Vagina (tissue), 2 donors: ENCODE results near the gene VWC2L.

Experiments used
- POLR2A ChIP-seq, 2 donors: fragments of 450-650 bp; IDR thresholded peaks; one replicate each; pipeline ENCODE4 v1.6.1; 2017; ENCODE audit warnings: antibody characterized with exemption in 2 of 2, mild to moderate bottlenecking in 2 of 2, moderate library complexity in 2 of 2
- POLR2AphosphoS5 ChIP-seq, 2 donors: sonication (generic); formaldehyde crosslinking; IDR thresholded peaks; one replicate each; pipeline ENCODE4 v1.9.0; 2017; ENCODE audit warnings: antibody characterized with exemption in 2 of 2, mild to moderate bottlenecking in 2 of 2, low read depth in 1 of 2; ENCODE audit not compliant: insufficient read depth in 1 of 2
- TF ChIP-seq, protein P1 (sequence below), 3 experiments: fragments of 450-650 bp in 2 of 3; fragments of 200-600 bp in 1 of 3; sonication (generic) in 1 of 3; IDR thresholded peaks; one replicate each; pipeline ENCODE4 v1.5.1; 2017 to 2019; ENCODE audit warnings: antibody characterized with exemption in 3 of 3, mild to moderate bottlenecking in 2 of 3, moderate library complexity in 2 of 3

DNA sequence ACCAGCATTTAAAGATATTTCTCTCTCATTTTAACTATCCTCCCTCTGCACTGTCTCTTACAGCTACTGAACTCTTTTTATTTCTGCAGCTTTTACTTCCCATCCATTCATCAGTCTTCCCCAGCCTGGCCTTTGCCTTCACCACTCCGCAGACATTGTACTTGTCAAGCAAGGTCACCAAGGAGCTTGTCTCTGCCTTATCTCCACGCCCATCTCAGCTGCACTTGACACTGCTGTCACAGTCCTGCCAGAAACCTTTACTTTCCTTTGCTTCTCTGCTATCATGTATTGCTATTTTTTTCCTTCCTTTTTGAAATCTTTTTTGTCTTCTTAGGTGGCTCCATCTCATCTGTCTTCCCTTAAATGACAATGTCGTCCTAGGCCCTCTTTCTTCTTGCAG is 147.0 kb downstream of the VWC2L start:
- TF ChIP-seq, protein P1, sequence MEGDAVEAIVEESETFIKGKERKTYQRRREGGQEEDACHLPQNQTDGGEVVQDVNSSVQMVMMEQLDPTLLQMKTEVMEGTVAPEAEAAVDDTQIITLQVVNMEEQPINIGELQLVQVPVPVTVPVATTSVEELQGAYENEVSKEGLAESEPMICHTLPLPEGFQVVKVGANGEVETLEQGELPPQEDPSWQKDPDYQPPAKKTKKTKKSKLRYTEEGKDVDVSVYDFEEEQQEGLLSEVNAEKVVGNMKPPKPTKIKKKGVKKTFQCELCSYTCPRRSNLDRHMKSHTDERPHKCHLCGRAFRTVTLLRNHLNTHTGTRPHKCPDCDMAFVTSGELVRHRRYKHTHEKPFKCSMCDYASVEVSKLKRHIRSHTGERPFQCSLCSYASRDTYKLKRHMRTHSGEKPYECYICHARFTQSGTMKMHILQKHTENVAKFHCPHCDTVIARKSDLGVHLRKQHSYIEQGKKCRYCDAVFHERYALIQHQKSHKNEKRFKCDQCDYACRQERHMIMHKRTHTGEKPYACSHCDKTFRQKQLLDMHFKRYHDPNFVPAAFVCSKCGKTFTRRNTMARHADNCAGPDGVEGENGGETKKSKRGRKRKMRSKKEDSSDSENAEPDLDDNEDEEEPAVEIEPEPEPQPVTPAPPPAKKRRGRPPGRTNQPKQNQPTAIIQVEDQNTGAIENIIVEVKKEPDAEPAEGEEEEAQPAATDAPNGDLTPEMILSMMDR (IDR thresholded peaks at IDR 0.05): no peak
- TF ChIP-seq POLR2AphosphoS5 (IDR thresholded peaks at IDR 0.05; ENCODE audit: insufficient read depth in 1 of 2, low read depth in 1 of 2): no peak
- no peak for TF ChIP-seq POLR2A (IDR thresholded peaks at IDR 0.05)
